ENCODE measurements around the gene MAEA. TPM values are rescaled to one million over a fixed set of nuclear protein-coding genes. Genes with fewer than 3 reads are reported as not detected.

Gene MAEA
- total and polyA plus RNA-seq, 10 of the 15 experiments (the other 5 are each of a cell fraction or from before 2014, with no cell fraction given) = 3.6 to 67.1 (median 54.6) TPM

- ATAC-seq (no peak), FAIRE-seq (no peak)
- intact Hi-C loops (cut with micrococcal nuclease; ENCODE audit: unreplicated experiment) = no loop called here
- TF ChIP-seq BCLAF1 (IDR thresholded peaks at IDR 0.05) (no peak), ESRRA (IDR thresholded peaks at IDR 0.05; ENCODE audit: low read length) (no peak), ZSCAN29 (IDR thresholded peaks at IDR 0.05) (no peak), ZBTB11 (CRISPR knock-in tag; IDR thresholded peaks at IDR 0.05) (no peak), NFXL1 (IDR thresholded peaks at IDR 0.05; ENCODE audit: borderline replicate concordance) (no peak), SMARCA5 (IDR thresholded peaks at IDR 0.05) (no peak), SMC3 (IDR thresholded peaks at IDR 0.05; ENCODE audit: borderline replicate concordance, low read length) (no peak), SP1 (IDR thresholded peaks at IDR 0.05; ENCODE audit: low read depth, low read length) (no peak), E4F1 (IDR thresholded peaks at IDR 0.05; ENCODE audit: borderline replicate concordance, partially characterized antibody) (no peak), CHD1 (IDR thresholded peaks at IDR 0.05; ENCODE audit: low read depth, low read length) (no peak), PAX8 (IDR thresholded peaks at IDR 0.05) (no peak), IRF5 (IDR thresholded peaks at IDR 0.05; ENCODE audit: borderline replicate concordance) (no peak), JUND (IDR thresholded peaks at IDR 0.05; ENCODE audit: low read depth, low read length) (no peak), ZBED1 (IDR thresholded peaks at IDR 0.05; ENCODE audit: borderline replicate concordance) (no peak), SIX5 (IDR thresholded peaks at IDR 0.05; ENCODE audit: low read depth, low read length, severe bottlenecking) (no peak)
Observed at GRCh38 chr4:1295405-1296055, 5.8 kb downstream of the MAEA start.

More at GRCh38 chr4:1295405-1296055, 5.8 kb downstream of the MAEA start:
- Histone ChIP-seq H3K4me1 (ENCODE audit: control insufficient read depth, insufficient read depth, low read length) (peaks cover 19% of the 10 kb centered on the region), H3K4me3 (no peak overlapping the region), H3K36me3 (ENCODE audit: control insufficient read depth in 2 of 2, insufficient read depth in 2 of 2, low read length in 1 of 2) (peaks cover 9 to 13% of the 10 kb centered on the region in 2 experiments; a peak in 3 of 4 replicates), H2AFZ (ENCODE audit: control insufficient read depth, low read depth, low read length) (no peak overlapping the region), H3K4me2 (ENCODE audit: control insufficient read depth, insufficient read depth) (no peak overlapping the region), H3K27ac (ENCODE audit: control insufficient read depth, insufficient read depth) (no peak overlapping the region), H4K20me1 (ENCODE audit: control insufficient read depth, insufficient read depth) (no peaks in the 10 kb centered on the region), H3K9me3 (replicated peaks; ENCODE audit: control insufficient read depth, insufficient read depth, low read length) (no peaks in the 10 kb centered on the region; the same call in 2 of the 3 replicates), H3K79me2 (ENCODE audit: control insufficient read depth, insufficient read depth, low read length) (peaks cover 53% of the 10 kb centered on the region), H3K27me3 (replicated peaks in 1 of 2; ENCODE audit: control insufficient read depth in 2 of 2, insufficient read depth in 2 of 2, low read length in 1 of 2) (no peaks in the 10 kb centered on the region), H3K9ac (ENCODE audit: control insufficient read depth, insufficient read depth, low read length) (no peak overlapping the region)
- no TSS peak for BruUV-seq (replicated peaks)
- ChIA-PET POLR2A (interaction anchor here (0.6 kb wide), 1 partner anchor 10 kb away, joined by 3 read pairs; no protein-coding TSS in a partner anchor), CTCF (no interaction called here), RAD21 (ENCODE audit: unreplicated experiment) (no interaction called here), SMC1A (ENCODE audit: uncharacterized antibody, unreplicated experiment) (no interaction called here)
- no peak for DNase-seq (ENCODE audit: low read depth, low spot score)
- in situ Hi-C loops (cut with MboI) = no loop called here
- 74% methylated on average over 11 of the region's 24 CpGs for WGBS (ENCODE audit: insufficient coverage, insufficient replicate concordance, low lambda C conversion rate, missing lambda C conversion rate)

Data from GM12878 (cell line).